B cell (primary cell): Measurements from ENCODE around the gene GPAT3.

Experiments used
- EZH2 ChIP-seq: IDR thresholded peaks from 2 replicates; pipeline ENCODE4 v1.6.1; 2012; ENCODE audit warnings: borderline replicate concordance, low read depth, mild to moderate bottlenecking, moderate library complexity, low read length; ENCODE audit not compliant: insufficient read depth, poor library complexity, severe bottlenecking
- TF ChIP-seq, protein P1 (sequence below): fragments of 200-600 bp; IDR thresholded peaks from one replicate; pipeline ENCODE4 v1.8.0; 2022; ENCODE audit warnings: antibody characterized with exemption, mild to moderate bottlenecking

- TF ChIP-seq EZH2, result no peak
- TF ChIP-seq, protein P1, sequence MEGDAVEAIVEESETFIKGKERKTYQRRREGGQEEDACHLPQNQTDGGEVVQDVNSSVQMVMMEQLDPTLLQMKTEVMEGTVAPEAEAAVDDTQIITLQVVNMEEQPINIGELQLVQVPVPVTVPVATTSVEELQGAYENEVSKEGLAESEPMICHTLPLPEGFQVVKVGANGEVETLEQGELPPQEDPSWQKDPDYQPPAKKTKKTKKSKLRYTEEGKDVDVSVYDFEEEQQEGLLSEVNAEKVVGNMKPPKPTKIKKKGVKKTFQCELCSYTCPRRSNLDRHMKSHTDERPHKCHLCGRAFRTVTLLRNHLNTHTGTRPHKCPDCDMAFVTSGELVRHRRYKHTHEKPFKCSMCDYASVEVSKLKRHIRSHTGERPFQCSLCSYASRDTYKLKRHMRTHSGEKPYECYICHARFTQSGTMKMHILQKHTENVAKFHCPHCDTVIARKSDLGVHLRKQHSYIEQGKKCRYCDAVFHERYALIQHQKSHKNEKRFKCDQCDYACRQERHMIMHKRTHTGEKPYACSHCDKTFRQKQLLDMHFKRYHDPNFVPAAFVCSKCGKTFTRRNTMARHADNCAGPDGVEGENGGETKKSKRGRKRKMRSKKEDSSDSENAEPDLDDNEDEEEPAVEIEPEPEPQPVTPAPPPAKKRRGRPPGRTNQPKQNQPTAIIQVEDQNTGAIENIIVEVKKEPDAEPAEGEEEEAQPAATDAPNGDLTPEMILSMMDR, result no peak
Observed at GRCh38 chr4:83558059-83558653, 22.2 kb downstream of the GPAT3 start.
